Mammary epithelial cell (primary cell): Measurements from ENCODE around the gene GLT8D2.

Experiments
- EZH2 ChIP-seq: IDR thresholded peaks from 2 replicates; pipeline ENCODE4 v1.6.1; 2012; ENCODE audit warnings: low read length, inconsistent platforms, borderline replicate concordance
- TF ChIP-seq, protein P1 (sequence below), 2 donors: IDR thresholded peaks in 1 of 2; conservative IDR thresholded peaks in 1 of 2; 2 replicates each; pipeline ENCODE4 v1.5.1; 2011 to 2012; ENCODE audit warnings: inconsistent platforms in 2 of 2, low read length in 2 of 2, mild to moderate bottlenecking in 2 of 2, control low read depth in 1 of 2, low read depth in 1 of 2; ENCODE audit not compliant: insufficient read depth in 1 of 2; ENCODE audit errors: extremely low read depth in 1 of 2

DNA sequence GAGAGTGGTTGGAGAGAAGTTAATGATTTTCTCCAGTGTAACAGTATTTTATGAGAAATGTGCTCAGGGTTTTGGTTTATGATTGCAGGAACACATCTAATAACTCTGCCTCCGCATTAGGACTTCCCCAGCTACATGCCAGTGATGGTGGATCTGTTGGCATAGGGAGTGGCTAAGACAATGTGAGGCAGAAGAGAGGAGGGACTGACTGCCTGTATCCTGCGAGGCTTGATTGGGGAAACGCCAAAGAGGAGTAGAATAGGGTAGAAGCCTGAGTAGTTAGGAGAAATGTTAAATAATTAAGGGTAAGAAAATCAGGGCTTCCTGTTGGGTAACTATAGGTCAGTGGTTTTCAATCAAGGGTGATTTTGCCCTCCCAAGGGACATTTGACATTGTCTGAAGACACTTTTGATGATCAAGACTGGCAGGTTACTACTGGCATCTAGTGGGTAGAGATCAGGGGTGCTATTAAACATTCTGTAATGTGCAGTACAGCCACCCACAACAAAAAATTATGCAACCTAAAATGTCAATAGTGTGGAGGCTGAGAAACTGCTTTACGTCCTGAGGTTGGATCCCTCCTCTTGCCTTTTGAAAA lies 71.5 kb downstream of the GLT8D2 start:
- TF ChIP-seq, protein P1, sequence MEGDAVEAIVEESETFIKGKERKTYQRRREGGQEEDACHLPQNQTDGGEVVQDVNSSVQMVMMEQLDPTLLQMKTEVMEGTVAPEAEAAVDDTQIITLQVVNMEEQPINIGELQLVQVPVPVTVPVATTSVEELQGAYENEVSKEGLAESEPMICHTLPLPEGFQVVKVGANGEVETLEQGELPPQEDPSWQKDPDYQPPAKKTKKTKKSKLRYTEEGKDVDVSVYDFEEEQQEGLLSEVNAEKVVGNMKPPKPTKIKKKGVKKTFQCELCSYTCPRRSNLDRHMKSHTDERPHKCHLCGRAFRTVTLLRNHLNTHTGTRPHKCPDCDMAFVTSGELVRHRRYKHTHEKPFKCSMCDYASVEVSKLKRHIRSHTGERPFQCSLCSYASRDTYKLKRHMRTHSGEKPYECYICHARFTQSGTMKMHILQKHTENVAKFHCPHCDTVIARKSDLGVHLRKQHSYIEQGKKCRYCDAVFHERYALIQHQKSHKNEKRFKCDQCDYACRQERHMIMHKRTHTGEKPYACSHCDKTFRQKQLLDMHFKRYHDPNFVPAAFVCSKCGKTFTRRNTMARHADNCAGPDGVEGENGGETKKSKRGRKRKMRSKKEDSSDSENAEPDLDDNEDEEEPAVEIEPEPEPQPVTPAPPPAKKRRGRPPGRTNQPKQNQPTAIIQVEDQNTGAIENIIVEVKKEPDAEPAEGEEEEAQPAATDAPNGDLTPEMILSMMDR (conservative IDR thresholded peaks at IDR 0.05 in 1 of 2, IDR thresholded peaks at IDR 0.05 in 1 of 2; ENCODE audit: extremely low read depth in 1 of 2, insufficient read depth in 1 of 2, low read depth in 1 of 2, low read length in 2 of 2), result no peak
- no peak for TF ChIP-seq EZH2
